ENCODE results near the gene TBC1D2.

The TBC1D2 gene

DNA sequence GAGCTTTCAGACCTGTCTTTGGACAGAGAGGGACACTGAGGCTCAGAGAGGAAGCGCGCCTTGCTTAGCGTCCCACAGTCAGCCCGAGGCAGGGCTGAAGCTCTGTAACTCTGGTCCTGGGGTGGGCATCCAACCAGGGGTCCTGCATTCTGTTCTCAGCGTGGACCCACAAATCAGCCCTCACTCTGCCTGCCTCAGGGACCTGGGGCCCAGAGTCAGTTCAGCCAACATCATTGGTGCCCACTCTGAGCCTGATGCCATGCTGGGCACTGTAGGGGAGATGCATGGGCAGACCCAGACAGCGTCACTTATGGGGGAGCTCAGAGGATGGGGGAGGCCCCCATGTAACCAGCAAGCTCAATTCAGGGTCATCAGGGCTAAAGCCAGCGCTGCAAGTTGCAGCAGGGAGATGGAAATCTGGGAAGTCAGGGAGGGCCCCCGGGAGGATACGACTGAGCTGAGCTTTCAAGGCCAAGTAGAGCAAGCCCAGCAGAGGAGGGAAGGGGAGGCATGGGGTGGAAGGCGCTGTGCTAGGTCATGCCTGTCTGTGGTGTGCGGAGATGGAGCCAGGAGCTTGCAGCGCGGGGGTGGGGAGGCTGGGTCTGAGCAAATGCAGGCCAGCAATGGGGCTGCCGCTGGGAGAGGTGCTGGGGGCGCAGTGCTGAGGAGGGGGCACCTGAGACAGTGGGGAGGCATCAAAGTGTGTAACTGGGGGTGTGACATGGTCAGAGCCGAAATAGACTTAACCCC, 84.1 kb downstream of the TBC1D2 start:
- Mint-ChIP-seq H3K9me3 (no peaks in the 10 kb centered on the region), H3K27ac (no peak overlapping the region), H3K4me3 (no peak overlapping the region)

DNA sequence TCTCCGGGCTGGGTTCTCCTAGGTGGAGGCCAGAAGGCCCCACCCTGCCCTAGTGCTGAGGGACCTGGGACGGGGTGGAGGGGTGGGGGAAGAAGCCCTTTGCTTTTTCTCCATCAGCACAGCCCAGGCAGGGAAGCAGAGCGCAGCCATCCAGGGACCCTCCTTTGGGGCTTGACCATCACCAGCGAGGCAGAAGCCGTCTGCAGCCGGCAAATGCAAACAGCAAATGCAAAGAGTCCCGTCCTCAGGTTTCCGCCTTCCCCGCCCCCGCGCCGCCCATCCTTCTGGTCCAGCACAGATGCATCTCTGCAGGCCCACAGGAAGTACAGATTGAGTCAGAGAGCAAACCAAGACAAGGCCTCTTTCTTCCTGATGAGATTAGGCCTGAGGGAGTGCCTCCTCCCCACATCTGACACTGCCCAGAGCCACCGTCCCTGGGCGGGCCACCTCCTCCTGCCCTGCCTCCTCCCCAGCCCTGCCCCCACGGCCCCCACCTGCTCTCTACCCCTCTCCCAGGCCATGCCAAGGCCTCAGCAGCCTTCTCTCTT, 86.4 kb downstream of the TBC1D2 start:
- Mint-ChIP-seq H3K4me1 (ENCODE audit: low read depth) (peaks cover 24% of the 10 kb centered on the region), H3K4me3 (no peak overlapping the region), H3K9me3 (no peaks in the 10 kb centered on the region), H3K27me3 (no peaks in the 10 kb centered on the region), H3K27ac (no peak overlapping the region), H3K36me3 (ENCODE audit: low read depth) (no peaks in the 10 kb centered on the region)

More for the DNA sequence above, 84.1 kb downstream of the TBC1D2 start:
- H3K4me1 Mint-ChIP-seq (ENCODE audit: low read depth), result peaks cover 20% of the 10 kb centered on the region
- H3K36me3 Mint-ChIP-seq (ENCODE audit: low read depth), result no peaks in the 10 kb centered on the region
- no peaks in the 10 kb centered on the region for H3K27me3 Mint-ChIP-seq

DNA sequence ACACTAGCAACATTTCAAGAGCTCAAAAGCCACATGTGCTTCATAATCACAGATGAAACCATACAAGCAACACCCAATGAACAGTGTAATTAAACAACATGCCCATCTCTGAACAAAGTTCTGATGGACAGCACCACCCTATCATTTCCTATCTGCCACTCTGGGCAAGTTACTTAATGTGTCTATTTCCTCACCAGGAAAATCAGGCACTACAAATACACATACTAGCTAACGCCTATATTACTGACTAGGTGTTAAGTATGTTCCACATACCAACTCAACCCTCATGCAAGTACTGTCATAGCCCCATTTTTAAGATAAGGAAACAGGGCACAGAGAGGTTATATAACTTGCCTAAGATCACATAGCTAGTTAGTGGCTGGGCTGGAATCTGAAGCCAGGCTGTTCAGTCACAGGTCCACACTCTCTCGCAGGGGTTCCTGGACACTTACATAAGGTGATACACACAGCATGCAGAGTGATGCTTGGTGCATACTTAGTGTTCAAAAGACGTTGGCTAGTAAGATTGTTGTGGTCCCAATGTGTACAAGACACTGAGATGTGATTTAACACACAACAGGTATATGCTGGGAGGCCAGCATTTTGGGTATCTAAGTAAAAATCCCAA, 87.2 kb downstream of the TBC1D2 start:
- H3K4me3 Mint-ChIP-seq, result no peak overlapping the region
- no peaks in the 10 kb centered on the region for H3K27me3 Mint-ChIP-seq
- no peaks in the 10 kb centered on the region for H3K9me3 Mint-ChIP-seq
- no peak overlapping the region for H3K27ac Mint-ChIP-seq
- no peaks in the 10 kb centered on the region for H3K36me3 Mint-ChIP-seq (ENCODE audit: low read depth)
- H3K4me1 Mint-ChIP-seq (ENCODE audit: low read depth), result peaks cover 24% of the 10 kb centered on the region

DNA sequence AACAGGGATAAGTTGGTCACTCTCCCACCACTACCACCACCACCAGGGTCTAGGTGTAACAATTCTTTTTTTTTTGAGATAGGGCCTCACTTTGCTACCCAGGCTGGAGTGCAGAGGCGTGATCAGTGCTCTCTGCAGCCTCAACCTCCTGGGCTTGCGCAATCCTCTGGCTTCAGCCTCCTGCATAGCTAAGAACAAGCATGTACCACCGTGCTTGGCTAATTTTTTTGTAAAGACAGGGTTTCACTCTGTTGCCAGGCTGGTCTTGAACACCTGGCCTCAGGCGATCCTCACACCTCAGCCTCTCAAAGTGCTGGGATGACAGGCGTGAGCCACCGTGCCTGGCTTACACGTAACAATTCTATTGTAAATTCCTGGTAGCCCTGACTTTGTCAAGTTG, 90.5 kb downstream of the TBC1D2 start:
- Mint-ChIP-seq H3K36me3 (ENCODE audit: low read depth) (no peaks in the 10 kb centered on the region), H3K9me3 (no peaks in the 10 kb centered on the region), H3K4me1 (ENCODE audit: low read depth) (peaks cover 21% of the 10 kb centered on the region), H3K4me3 (no peak overlapping the region), H3K27me3 (no peaks in the 10 kb centered on the region), H3K27ac (no peak overlapping the region)

DNA sequence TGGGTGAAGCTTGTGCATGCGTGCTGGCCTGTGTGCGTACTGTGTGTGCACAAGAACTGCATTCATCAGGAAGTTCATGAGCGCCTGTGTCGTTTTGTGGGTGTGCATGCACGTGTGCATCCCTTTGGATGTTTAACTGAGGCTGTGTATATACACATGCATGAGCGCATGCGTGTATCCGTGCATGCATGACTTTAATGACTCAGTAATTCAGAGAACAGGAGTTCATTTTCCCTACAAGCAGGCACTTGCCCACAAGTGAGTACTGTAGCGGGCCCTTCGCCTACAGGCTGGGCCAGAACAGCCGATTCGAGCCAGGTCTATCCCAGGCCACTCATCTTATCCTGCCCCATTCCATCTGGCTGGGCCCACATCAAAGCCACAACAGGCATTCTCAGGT, 92.8 kb downstream of the TBC1D2 start:
- no peaks in the 10 kb centered on the region for H3K27me3 Mint-ChIP-seq
- H3K36me3 Mint-ChIP-seq (ENCODE audit: low read depth), result no peaks in the 10 kb centered on the region
- H3K27ac Mint-ChIP-seq, result no peak overlapping the region
- H3K4me1 Mint-ChIP-seq (ENCODE audit: low read depth), result peaks cover 22% of the 10 kb centered on the region
- no peaks in the 10 kb centered on the region for H3K9me3 Mint-ChIP-seq
- no peak overlapping the region for H3K4me3 Mint-ChIP-seq

DNA sequence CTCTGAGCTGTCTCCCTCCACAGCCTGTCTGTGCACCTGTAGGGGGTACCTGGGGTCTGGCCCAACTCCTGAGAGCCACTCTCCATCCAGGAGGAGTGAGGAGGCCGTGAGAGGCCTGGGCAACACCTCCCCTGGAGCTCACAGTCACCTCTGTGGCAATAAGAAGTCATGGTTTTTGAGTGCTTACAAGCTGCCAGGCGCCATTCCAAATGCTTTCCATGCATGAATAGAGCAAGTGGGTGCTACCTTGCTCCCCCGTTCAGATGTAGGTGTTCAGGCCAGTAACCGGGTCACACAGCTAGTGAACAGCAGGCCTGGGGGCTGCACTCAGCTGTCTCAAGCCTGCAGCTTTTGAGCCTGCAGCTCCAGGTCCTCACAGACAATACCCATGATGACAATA, 93.6 kb downstream of the TBC1D2 start:
- Mint-ChIP-seq H3K9me3 (no peaks in the 10 kb centered on the region), H3K27ac (no peak overlapping the region), H3K27me3 (no peaks in the 10 kb centered on the region), H3K4me1 (ENCODE audit: low read depth) (peaks cover 22% of the 10 kb centered on the region), H3K4me3 (no peak overlapping the region), H3K36me3 (ENCODE audit: low read depth) (no peaks in the 10 kb centered on the region)

DNA sequence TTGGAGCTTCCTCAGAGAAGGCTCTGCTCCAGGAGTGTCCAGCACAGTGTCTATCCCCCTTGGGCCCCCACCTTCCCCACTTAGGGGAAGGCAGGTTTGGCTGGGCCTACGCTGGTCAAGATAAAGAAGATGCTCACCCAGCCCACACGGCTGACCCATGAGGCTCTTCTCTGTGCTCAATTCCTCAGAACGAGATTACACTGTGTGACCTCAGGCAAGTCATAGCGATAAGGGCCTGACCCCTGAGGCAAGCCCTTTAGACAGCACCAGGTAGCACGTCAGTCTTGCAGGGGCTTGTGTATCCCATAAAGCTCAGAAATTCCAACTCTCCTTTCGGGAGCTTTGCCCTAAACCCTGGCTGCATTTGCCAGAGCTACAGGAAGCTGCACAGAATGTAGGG, 95.7 kb downstream of the TBC1D2 start:
- Mint-ChIP-seq H3K9me3 (no peaks in the 10 kb centered on the region), H3K36me3 (ENCODE audit: low read depth) (no peaks in the 10 kb centered on the region), H3K27ac (no peak overlapping the region), H3K27me3 (no peaks in the 10 kb centered on the region), H3K4me1 (ENCODE audit: low read depth) (peaks cover 22% of the 10 kb centered on the region), H3K4me3 (no peak overlapping the region)

DNA sequence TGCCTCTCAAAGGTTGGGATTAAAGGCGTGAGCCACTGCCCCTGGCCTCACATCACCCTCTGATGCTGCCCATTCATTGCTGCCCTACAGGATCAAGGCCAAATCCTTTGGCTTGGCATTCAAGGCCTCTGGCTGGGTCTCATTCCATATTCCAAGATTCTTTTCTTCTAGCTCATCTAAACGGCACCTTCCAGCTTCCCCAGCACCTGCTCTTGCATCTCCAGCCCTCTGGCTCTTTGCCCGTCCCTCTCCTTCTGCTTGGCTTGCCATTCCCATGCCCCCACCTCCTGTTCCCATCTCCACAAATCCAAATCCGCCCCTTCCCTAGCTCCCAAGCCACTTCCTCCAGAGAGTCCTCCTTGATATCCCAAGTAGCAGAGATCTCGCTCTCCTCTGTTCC, 96.1 kb downstream of the TBC1D2 start:
- Mint-ChIP-seq H3K27ac (no peak overlapping the region), H3K4me1 (ENCODE audit: low read depth) (peaks cover 21% of the 10 kb centered on the region), H3K9me3 (no peaks in the 10 kb centered on the region), H3K36me3 (ENCODE audit: low read depth) (no peaks in the 10 kb centered on the region), H3K27me3 (no peaks in the 10 kb centered on the region), H3K4me3 (no peak overlapping the region)

DNA sequence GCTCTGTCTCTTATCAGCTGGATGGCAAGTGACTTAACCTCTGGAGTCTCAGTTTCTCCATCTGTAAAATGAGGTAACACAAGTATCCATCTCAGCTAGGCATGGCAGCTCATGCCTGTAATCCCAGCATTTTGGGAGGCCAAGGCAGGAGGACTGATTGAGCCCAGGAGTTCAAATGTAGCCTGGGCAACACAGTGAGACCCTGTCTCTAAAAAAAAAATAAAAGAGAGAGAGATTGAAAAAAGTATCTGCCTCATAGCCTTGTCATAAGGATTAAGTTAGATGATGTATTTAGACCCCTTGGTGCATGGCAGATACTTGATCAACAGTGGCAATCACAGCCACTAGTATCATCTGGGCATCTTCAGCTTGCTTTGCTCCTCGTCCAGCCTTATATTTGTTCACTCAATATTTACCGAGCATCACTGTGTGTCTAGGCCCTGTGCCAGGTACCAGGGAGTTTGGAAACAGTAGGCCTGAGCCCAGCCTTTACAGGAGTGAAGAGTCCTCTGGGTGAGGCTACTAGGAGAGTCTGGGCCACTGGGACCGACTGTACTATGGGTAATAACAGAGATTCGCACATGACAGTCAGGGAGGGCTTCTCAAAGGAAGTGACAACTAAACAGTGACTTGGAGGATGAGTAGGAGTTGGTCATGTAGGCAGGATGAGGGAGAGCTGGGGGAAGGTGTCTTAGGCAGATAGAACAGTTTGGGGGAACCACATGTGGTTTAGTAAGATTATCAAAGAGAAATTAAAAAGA, 97.2 kb downstream of the TBC1D2 start:
- no peaks in the 10 kb centered on the region for H3K36me3 Mint-ChIP-seq (ENCODE audit: low read depth)
- peaks cover 15% of the 10 kb centered on the region for H3K4me1 Mint-ChIP-seq (ENCODE audit: low read depth)
- H3K27me3 Mint-ChIP-seq, result no peaks in the 10 kb centered on the region
- no peak overlapping the region for H3K4me3 Mint-ChIP-seq
- no peaks in the 10 kb centered on the region for H3K9me3 Mint-ChIP-seq
- peak overlapping the region; percentile 66 for H3K27ac Mint-ChIP-seq

DNA sequence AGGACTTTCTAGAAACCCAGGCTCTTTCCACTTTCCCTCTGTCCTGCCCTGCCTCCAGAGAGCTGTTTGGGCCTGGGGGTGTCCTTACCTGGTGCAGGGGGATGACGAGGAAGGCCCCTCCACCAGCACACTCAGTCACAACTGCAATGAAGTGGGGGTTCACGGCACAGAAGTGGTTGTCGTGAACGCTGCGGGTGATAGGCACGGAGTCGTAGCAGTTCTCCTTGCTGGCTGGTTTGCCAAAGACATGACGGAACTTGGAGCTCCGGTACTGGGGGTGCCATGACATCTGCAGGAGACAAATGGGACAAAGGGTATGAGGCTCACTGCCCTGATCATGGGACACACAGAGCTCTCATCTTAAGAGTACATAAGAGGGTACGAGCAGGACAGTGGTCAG, 98.1 kb downstream of the TBC1D2 start:
- no peaks in the 10 kb centered on the region for H3K9me3 Mint-ChIP-seq
- H3K27me3 Mint-ChIP-seq, result no peaks in the 10 kb centered on the region
- H3K36me3 Mint-ChIP-seq (ENCODE audit: low read depth), result no peaks in the 10 kb centered on the region
- no peak overlapping the region for H3K27ac Mint-ChIP-seq
- peaks cover 15% of the 10 kb centered on the region for H3K4me1 Mint-ChIP-seq (ENCODE audit: low read depth)
- no peak overlapping the region for H3K4me3 Mint-ChIP-seq

DNA sequence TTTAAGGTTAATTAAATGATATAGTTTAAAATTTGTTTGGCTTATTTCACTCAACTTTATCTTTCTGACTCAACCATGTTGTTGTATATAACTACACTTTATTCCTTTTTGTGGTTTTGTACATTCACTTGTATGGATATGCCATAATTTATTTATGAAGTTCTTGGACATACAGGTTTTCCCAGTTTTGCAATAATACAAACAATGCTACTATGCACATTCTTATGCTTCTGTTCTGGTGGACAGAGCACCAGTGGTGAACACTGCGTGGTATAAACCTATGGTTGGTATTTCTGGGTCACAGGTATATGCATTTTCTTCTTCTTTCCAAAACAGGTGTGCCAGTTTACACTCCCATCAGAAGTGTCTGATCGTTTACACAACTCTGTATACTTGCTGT, 100.8 kb downstream of the TBC1D2 start:
- Mint-ChIP-seq H3K27me3 (no peaks in the 10 kb centered on the region), H3K4me1 (ENCODE audit: low read depth) (peaks cover 12% of the 10 kb centered on the region), H3K36me3 (ENCODE audit: low read depth) (no peaks in the 10 kb centered on the region), H3K4me3 (no peak overlapping the region), H3K27ac (no peak overlapping the region), H3K9me3 (no peaks in the 10 kb centered on the region)

DNA sequence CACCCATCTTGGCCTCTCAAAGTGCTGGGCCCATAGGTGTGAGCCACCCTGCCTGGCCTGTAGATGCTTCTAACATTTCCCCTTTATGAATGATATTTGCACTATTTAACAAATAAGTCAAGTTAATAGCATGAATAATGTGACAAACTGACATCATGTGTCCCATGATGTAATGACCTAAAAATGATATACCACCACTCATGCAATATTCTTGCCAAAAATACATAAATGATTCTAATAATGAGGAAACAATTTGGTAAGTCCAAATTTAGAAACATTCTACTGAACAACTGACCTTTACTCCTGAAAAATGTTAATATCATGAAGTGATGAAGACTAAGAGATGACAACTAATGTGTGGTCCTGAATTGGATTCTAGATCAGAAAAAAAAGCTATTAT, 102.9 kb downstream of the TBC1D2 start:
- Mint-ChIP-seq H3K27ac (no peak overlapping the region), H3K36me3 (ENCODE audit: low read depth) (no peaks in the 10 kb centered on the region), H3K27me3 (no peaks in the 10 kb centered on the region), H3K4me3 (no peak overlapping the region), H3K4me1 (ENCODE audit: low read depth) (no peaks in the 10 kb centered on the region), H3K9me3 (no peaks in the 10 kb centered on the region)

DNA sequence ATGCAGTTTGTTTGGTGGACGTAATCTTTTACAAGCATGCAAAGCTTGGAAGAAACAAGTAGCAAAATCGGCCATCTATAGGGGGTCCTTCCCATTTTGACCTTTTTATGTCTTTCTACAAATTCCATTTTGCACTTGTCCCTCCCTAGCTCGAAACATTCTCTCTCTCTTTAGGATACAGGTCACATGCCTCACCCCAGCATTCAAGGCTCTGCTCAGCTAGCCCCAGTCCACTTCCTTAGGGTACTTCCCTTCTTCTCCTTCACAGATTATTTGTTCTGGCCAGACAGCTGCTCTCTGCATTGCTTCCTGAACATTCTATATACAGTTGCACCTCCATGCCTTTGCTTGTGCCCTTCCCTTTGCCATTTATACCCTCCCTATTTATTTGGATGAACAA, 104.7 kb downstream of the TBC1D2 start:
- Mint-ChIP-seq H3K27me3 (no peaks in the 10 kb centered on the region), H3K27ac (no peak overlapping the region), H3K36me3 (ENCODE audit: low read depth) (no peaks in the 10 kb centered on the region), H3K4me3 (no peak overlapping the region), H3K9me3 (no peaks in the 10 kb centered on the region), H3K4me1 (ENCODE audit: low read depth) (no peaks in the 10 kb centered on the region)

DNA sequence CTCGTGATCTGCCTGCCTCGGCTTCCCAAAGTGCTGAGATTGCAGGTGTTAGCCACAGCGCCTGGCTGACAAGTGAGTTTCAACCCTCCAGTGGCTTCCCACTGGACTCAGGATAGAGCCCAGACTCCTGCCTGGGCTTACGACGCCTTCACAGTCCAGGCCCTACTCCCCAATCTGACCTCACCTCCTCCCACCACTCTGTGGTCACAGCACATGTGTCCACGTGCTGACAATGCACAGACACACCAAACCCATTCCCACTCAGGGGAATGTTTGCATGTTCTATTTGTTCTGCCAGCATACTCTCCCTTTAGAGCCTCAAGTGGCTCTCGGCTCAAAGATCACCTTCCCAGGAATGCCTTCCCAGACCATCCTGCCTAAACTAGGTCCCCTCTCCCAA, 105.3 kb downstream of the TBC1D2 start:
- no peaks in the 10 kb centered on the region for H3K27me3 Mint-ChIP-seq
- no peak overlapping the region for H3K4me3 Mint-ChIP-seq
- H3K9me3 Mint-ChIP-seq, result no peaks in the 10 kb centered on the region
- no peak overlapping the region for H3K27ac Mint-ChIP-seq
- H3K4me1 Mint-ChIP-seq (ENCODE audit: low read depth), result no peaks in the 10 kb centered on the region
- H3K36me3 Mint-ChIP-seq (ENCODE audit: low read depth), result no peaks in the 10 kb centered on the region

DNA sequence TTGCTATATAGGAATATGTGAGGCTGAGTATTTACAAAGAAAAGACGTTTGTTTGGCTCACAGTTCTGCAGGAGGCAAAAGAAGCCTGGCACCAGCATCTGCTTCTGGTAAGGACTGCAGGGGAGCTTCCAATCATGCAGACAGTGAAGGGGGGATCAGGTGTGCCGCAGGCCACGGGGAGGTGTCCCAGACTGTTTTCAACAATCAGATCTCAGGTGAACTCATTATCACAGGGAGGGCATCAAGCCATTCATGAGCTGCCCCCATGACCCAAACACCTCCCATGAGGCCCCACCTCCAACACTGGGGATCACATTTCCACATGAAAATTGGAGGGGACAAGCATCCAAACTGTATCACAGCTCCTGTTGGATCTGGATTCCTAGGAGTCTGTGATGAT, 106.0 kb downstream of the TBC1D2 start:
- no peaks in the 10 kb centered on the region for H3K4me1 Mint-ChIP-seq (ENCODE audit: low read depth)
- no peaks in the 10 kb centered on the region for H3K36me3 Mint-ChIP-seq (ENCODE audit: low read depth)
- H3K27ac Mint-ChIP-seq, result no peak overlapping the region
- H3K9me3 Mint-ChIP-seq, result no peaks in the 10 kb centered on the region
- no peak overlapping the region for H3K4me3 Mint-ChIP-seq
- no peaks in the 10 kb centered on the region for H3K27me3 Mint-ChIP-seq
